IMR-90 (cell line): ENCODE measurements around the gene CNGB1. TPM values are rescaled to one million over a fixed set of nuclear protein-coding genes. Genes with fewer than 3 reads are reported as not detected.

ENCODE experiments used
- ATAC-seq: fragments of 200-7000 bp; cut with Tn5 transposase; 2 replicates; pipeline ENCODE4 v1.9.1; 2020; ENCODE audit warnings: low read depth, mild to moderate bottlenecking, moderate library complexity
- BruUV-seq: library from RNA; stranded (reverse); fragments of 400-500 nt; replicated peaks from 2 replicates; lab custom pipeline; 2021; lab: Mats Ljungman, UMichigan
- CTCF ChIA-PET: fragments of 300-600 bp; formaldehyde crosslinking; extraction: SDS; loops from one replicate; lab custom pipeline; 2021; ENCODE audit warnings: antibody characterized with exemption; lab: Yijun Ruan, JAX
- POLR2A ChIA-PET: fragments of 300-600 bp; sonication (Branson Sonifier 250); formaldehyde crosslinking; loops from one replicate; lab custom pipeline; 2022; ENCODE audit warnings: antibody characterized with exemption; ENCODE audit not compliant: unreplicated experiment; lab: Charles Lee
- DNase-seq: peaks from one replicate; pipeline ENCODE4 v3.0.0; 2013
- H2AFZ ChIP-seq: replicated peaks from 2 replicates; pipeline ENCODE3; 2013; ENCODE audit warnings: low read length, mild to moderate bottlenecking; ENCODE audit not compliant: poor library complexity
- H2AK5ac ChIP-seq: 2 replicates; pipeline ENCODE4 v1.6.1; 2013; ENCODE audit warnings: low read depth, low read length, inconsistent platforms
- H2AK9ac ChIP-seq: replicated peaks from 2 replicates; pipeline ENCODE3; 2013; ENCODE audit warnings: mild to moderate bottlenecking, low read depth, low read length, moderate library complexity; ENCODE audit not compliant: poor library complexity
- H2BK120ac ChIP-seq: 2 replicates; pipeline ENCODE4 v1.6.1; 2013; ENCODE audit warnings: low read depth, low read length, inconsistent platforms
- H2BK15ac ChIP-seq: 3 replicates; pipeline ENCODE4 v1.6.1; 2013; ENCODE audit warnings: low read depth, low read length, inconsistent platforms
- H2BK20ac ChIP-seq: 2 replicates; pipeline ENCODE4 v1.6.1; 2013; ENCODE audit warnings: low read depth, mild to moderate bottlenecking, inconsistent platforms, low read length, moderate library complexity
- H2BK5ac ChIP-seq: 2 replicates; pipeline ENCODE4 v1.6.1; 2013; ENCODE audit warnings: mild to moderate bottlenecking, low read depth, low read length, inconsistent platforms; ENCODE audit not compliant: poor library complexity, severe bottlenecking
- H3K14ac ChIP-seq: replicated peaks from 2 replicates; pipeline ENCODE4 v1.6.1; 2013; ENCODE audit warnings: low read depth, low read length, inconsistent platforms
- H3K18ac ChIP-seq: 2 replicates; pipeline ENCODE4 v1.6.1; 2013; ENCODE audit warnings: low read depth, low read length, control low read depth
- H3K23ac ChIP-seq: 2 replicates; pipeline ENCODE4 v1.6.1; 2013; ENCODE audit warnings: low read depth, low read length, inconsistent platforms
- H3K27ac ChIP-seq: 2 replicates; pipeline ENCODE4 v1.5.1; 2013; ENCODE audit warnings: mild to moderate bottlenecking, control low read depth, low read length; ENCODE audit not compliant: insufficient read depth
- H3K27me3 ChIP-seq: 2 replicates; pipeline ENCODE4 v1.6.1; 2013; ENCODE audit warnings: low read length; ENCODE audit not compliant: control insufficient read depth, insufficient read depth
- H3K36me3 ChIP-seq: 2 replicates; pipeline ENCODE4 v1.6.1; 2013; ENCODE audit warnings: low read length, mixed read lengths; ENCODE audit not compliant: control insufficient read depth, insufficient read depth
- H3K4ac ChIP-seq: 2 replicates; pipeline ENCODE4 v1.6.1; 2013; ENCODE audit warnings: low read depth, low read length, inconsistent platforms
- H3K4me1 ChIP-seq: 2 replicates; pipeline ENCODE4 v1.6.1; 2013; ENCODE audit warnings: low read length, mixed read lengths; ENCODE audit not compliant: control insufficient read depth, insufficient read depth
- H3K4me2 ChIP-seq: 2 replicates; pipeline ENCODE4 v1.6.1; 2013; ENCODE audit warnings: low read depth, mild to moderate bottlenecking, control low read depth, low read length, moderate library complexity
- H3K4me3 ChIP-seq: 2 replicates; pipeline ENCODE4 v1.5.1; 2013; ENCODE audit warnings: low read depth, mild to moderate bottlenecking, control low read depth, low read length, moderate library complexity; ENCODE audit not compliant: insufficient read depth
- H3K56ac ChIP-seq: 2 replicates; pipeline ENCODE4 v1.6.1; 2013; ENCODE audit warnings: low read length, inconsistent platforms; ENCODE audit not compliant: insufficient read depth; ENCODE audit errors: extremely low read depth
- H3K79me1 ChIP-seq, 2 experiments: 2 replicates each; pipeline ENCODE4 v1.6.1; 2013; ENCODE audit warnings: low read length in 2 of 2, inconsistent platforms in 1 of 2, low read depth in 1 of 2
- H3K9ac ChIP-seq: 2 replicates; pipeline ENCODE4 v1.6.1; 2013; ENCODE audit warnings: low read depth, low read length, control low read depth
- H3K9me1 ChIP-seq: 2 replicates; pipeline ENCODE4 v1.6.1; 2013; ENCODE audit warnings: low read length, inconsistent platforms; ENCODE audit not compliant: insufficient read depth
- H3K9me3 ChIP-seq: 2 replicates; pipeline ENCODE4 v1.6.1; 2013; ENCODE audit warnings: low read length; ENCODE audit not compliant: control insufficient read depth, insufficient read depth
- H4K20me1 ChIP-seq: 2 replicates; pipeline ENCODE4 v1.6.1; 2013; ENCODE audit warnings: low read length, inconsistent platforms; ENCODE audit not compliant: insufficient read depth
- H4K5ac ChIP-seq: 2 replicates; pipeline ENCODE4 v1.6.1; 2013; ENCODE audit warnings: mild to moderate bottlenecking, low read depth, low read length, control low read depth
- H4K8ac ChIP-seq, 2 experiments: 2 replicates each; pipeline ENCODE4 v1.6.1; 2013; ENCODE audit warnings: low read depth in 2 of 2, low read length in 2 of 2, control low read depth in 1 of 2, inconsistent platforms in 1 of 2
- H4K91ac ChIP-seq: 2 replicates; pipeline ENCODE4 v1.6.1; 2013; ENCODE audit warnings: low read depth, low read length, inconsistent platforms; ENCODE audit not compliant: insufficient read depth
- BHLHE40 ChIP-seq: fragments of 150-350 bp; IDR thresholded peaks from 2 replicates; pipeline ENCODE4 v1.6.1; 2016; ENCODE audit warnings: mild to moderate bottlenecking, low read depth, low read length
- CEBPB ChIP-seq: IDR thresholded peaks from 2 replicates; pipeline ENCODE4 v1.6.1; 2012; ENCODE audit warnings: low read depth, low read length, improper control_type of control experiment
- FOS ChIP-seq: fragments of 150-350 bp; IDR thresholded peaks from 2 replicates; pipeline ENCODE4 v1.6.1; 2016; ENCODE audit warnings: low read depth, low read length
- MXI1 ChIP-seq: IDR thresholded peaks from 2 replicates; pipeline ENCODE4 v1.6.1; 2012; ENCODE audit warnings: low read depth, mild to moderate bottlenecking, low read length, moderate library complexity, borderline replicate concordance
- POLR2A ChIP-seq: IDR thresholded peaks from 2 replicates; pipeline ENCODE4 v1.6.1; 2012; ENCODE audit warnings: mild to moderate bottlenecking, low read depth, low read length
- RCOR1 ChIP-seq: IDR thresholded peaks from 2 replicates; pipeline ENCODE4 v1.6.1; 2012; ENCODE audit warnings: mild to moderate bottlenecking, low read length, improper control_type of control experiment; ENCODE audit not compliant: insufficient replicate concordance
- SMC3 ChIP-seq: fragments of 150-350 bp; IDR thresholded peaks from 2 replicates; pipeline ENCODE4 v1.6.1; 2016; ENCODE audit warnings: low read depth, mild to moderate bottlenecking, antibody characterized with exemption, low read length, moderate library complexity
- WGBS, 2 experiments: methylation state at CpG; one replicate each; pipeline versions ENCODE4 v1.1.5 to v1.1.7; 2013; ENCODE audit warnings: missing lambda C conversion rate in 2 of 2; ENCODE audit not compliant: insufficient read length in 1 of 2; ENCODE audit errors: extremely low coverage in 2 of 2; 5-methylcytosine and 5-hydroxymethylcytosine counted together
- dilution Hi-C: fragments of 300-500 bp; cut with HindIII; formaldehyde crosslinking; loops from one replicate; pipeline ENCODE4 v1.14.3; 2018; ENCODE audit warnings: low sequenced_read_pairs; ENCODE audit not compliant: unreplicated experiment
- in situ Hi-C: fragments of 300-500 bp; cut with MboI; formaldehyde crosslinking; loops from 3 replicates; pipeline ENCODE4 v1.14.3; 2019; ENCODE audit warnings: low sequenced_read_pairs, inconsistent platforms, mixed read lengths
- intact Hi-C: fragments of 100-400 bp; cut with micrococcal nuclease; formaldehyde crosslinking; loops from 2 replicates; pipeline ENCODE4 v1.10.0; 2022
- polyA plus RNA-seq, 3 experiments: library from polyadenylated mRNA; depleted of rRNA; stranded (reverse); fragments of >200 nt; gene quantifications; 2 replicates each; pipeline ENCODE4 v1.2.3, GENCODE V29; 2012; ENCODE audit warnings: low replicate concordance in 1 of 3
- total RNA-seq: library from RNA; depleted of rRNA; stranded (reverse); fragments of >200 nt; gene quantifications from 2 replicates; pipeline ENCODE4 v1.2.3, GENCODE V29; 2012
- TF ChIP-seq, protein P1 (sequence below): fragments of 150-350 bp; IDR thresholded peaks from 2 replicates; pipeline ENCODE4 v1.6.1; 2016; ENCODE audit warnings: low read depth, mild to moderate bottlenecking, low read length, moderate library complexity, borderline replicate concordance
- TF ChIP-seq, protein P2 (sequence below): fragments of 150-350 bp; IDR thresholded peaks from 2 replicates; pipeline ENCODE4 v1.6.1; 2017; ENCODE audit warnings: mild to moderate bottlenecking, antibody characterized with exemption, low read length, low read depth

The CNGB1 gene
- total and polyA plus RNA-seq, 2 of the 4 experiments (the other 2 are of a cell fraction), result not detected

- dilution Hi-C loops, result no loop called here
- Histone ChIP-seq H2BK20ac (peak overlapping the region; percentile 73), H3K56ac (no peak overlapping the region), H3K4me3 (no peak overlapping the region), H3K27ac (no peak overlapping the region; the same call in 1 of the 2 replicates), H3K9ac (no peak overlapping the region), H4K8ac (peak overlapping the region in 1 of 2 experiments; percentile 23; a peak in 1 of 4 replicates), H2AK9ac (no peak overlapping the region), H3K36me3 (no peaks in the 10 kb centered on the region), H3K4me2 (no peak overlapping the region), H4K20me1 (no peaks in the 10 kb centered on the region), H2BK15ac (peak overlapping the region; percentile 6; the same call in 1 of the 3 replicates), H2BK120ac (peak overlapping the region; percentile 75), H4K5ac (peak overlapping the region; percentile 49; the same call in 1 of the 2 replicates), H3K18ac (peak overlapping the region; percentile 36; the same call in 1 of the 2 replicates), H2AFZ (peak overlapping the region; percentile 8), H3K4ac (peak overlapping the region; percentile 72), H3K9me1 (0 out of 2 replicates have a peak, but pooled peaks cover 3% of the 10 kb centered on the region), H2AK5ac (peak overlapping the region; percentile 61), H3K14ac (peak overlapping the region; percentile 52; the same call in 1 of the 2 replicates), H2BK5ac (peak overlapping the region; percentile 51), H3K9me3 (no peaks in the 10 kb centered on the region), H3K4me1 (peaks cover 8% of the 10 kb centered on the region), H4K91ac (peak overlapping the region; percentile 60; the same call in 1 of the 2 replicates), H3K27me3 (no peaks in the 10 kb centered on the region), H3K23ac (peak overlapping the region; percentile 65; the same call in 1 of the 2 replicates), H3K79me1 (no peaks in the 10 kb centered on the region; a peak in 1 of 4 replicates)
- POLR2A ChIA-PET, result no interaction called here
- BruUV-seq, result no TSS peak
- ATAC-seq, result peak; percentile 24; the same call in 1 of the 2 replicates
- in situ Hi-C loops, result no loop called here
- DNase-seq, result no peak
- intact Hi-C loops, result no loop called here
- WGBS, 2 experiments, result no CpG with 5 or more reads among the region's 7 CpGs
- TF ChIP-seq BHLHE40 (no peak), RCOR1 (no peak), MXI1 (no peak), CEBPB (no peak), FOS (no peak), SMC3 (no peak), POLR2A (no peak)
- TF ChIP-seq, protein P1, sequence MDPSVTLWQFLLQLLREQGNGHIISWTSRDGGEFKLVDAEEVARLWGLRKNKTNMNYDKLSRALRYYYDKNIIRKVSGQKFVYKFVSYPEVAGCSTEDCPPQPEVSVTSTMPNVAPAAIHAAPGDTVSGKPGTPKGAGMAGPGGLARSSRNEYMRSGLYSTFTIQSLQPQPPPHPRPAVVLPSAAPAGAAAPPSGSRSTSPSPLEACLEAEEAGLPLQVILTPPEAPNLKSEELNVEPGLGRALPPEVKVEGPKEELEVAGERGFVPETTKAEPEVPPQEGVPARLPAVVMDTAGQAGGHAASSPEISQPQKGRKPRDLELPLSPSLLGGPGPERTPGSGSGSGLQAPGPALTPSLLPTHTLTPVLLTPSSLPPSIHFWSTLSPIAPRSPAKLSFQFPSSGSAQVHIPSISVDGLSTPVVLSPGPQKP, result no peak
- TF ChIP-seq, protein P2, sequence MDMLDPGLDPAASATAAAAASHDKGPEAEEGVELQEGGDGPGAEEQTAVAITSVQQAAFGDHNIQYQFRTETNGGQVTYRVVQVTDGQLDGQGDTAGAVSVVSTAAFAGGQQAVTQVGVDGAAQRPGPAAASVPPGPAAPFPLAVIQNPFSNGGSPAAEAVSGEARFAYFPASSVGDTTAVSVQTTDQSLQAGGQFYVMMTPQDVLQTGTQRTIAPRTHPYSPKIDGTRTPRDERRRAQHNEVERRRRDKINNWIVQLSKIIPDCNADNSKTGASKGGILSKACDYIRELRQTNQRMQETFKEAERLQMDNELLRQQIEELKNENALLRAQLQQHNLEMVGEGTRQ, result no peak
- CTCF ChIA-PET, result no interaction called here
These were observed 100.0 kb downstream of the CNGB1 start for GRCh38 chr16:57870753-57871454.
